Right lobe of liver (tissue), 4 donors: ENCODE data around the gene CCDC127.

Experiments
- CTCF ChIP-seq, 4 donors: fragments of 200-600 bp in 3 of 4; fragments of 450-650 bp in 1 of 4; IDR thresholded peaks; one replicate each; pipeline versions ENCODE4 v1.5.1 to v1.8.0; 2016 to 2022; ENCODE audit warnings: antibody characterized with exemption in 4 of 4, mild to moderate bottlenecking in 2 of 4
- POLR2A ChIP-seq: fragments of 450-650 bp; IDR thresholded peaks from one replicate; pipeline ENCODE4 v1.6.1; 2017; ENCODE audit warnings: antibody characterized with exemption, mild to moderate bottlenecking
- donor health status: DM: no; HTN: no; CAD: no.
- donor health status: DM: no; HTN: no; CAD: no.
- donor health status: DM: no; HTN: yes; CAD: no.

DNA sequence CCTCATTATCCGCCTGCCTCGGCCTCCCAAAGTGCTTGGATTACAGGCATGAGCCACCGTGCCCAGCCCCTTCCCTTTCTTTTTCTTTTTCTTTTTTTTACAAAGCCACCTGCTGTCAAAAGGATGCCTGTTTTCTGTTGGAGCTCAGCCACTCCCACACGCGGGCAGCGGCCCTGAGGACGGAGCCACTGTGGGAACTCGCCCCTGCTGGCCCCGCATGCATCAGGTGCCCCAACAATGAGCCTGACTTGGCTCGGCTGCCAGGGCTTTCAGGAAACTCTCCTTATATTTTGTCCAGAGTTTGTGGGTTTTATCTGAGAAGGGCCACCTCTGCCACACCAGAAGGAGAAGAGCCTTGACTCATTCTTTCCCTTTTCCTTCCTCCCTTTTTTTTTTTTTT, 63.7 kb downstream of the CCDC127 start:
- TF ChIP-seq POLR2A: no peak
- TF ChIP-seq CTCF (IDR thresholded peaks at IDR 0.05): no peak
